ENCODE data around the gene SSC5D. TPM values are rescaled to one million over a fixed set of nuclear protein-coding genes. Genes with fewer than 3 reads are reported as not detected.
"Not testable (repeated sequence)": the region's sequence is repeated elsewhere in the genome, so short reads cannot be mapped to it uniquely, and the experiment has no call there.

SSC5D gene
- total and polyA plus RNA-seq, 2 experiments from 2014 or later, result 0.60 to 0.89 TPM

GRCh38 chr19:55447421-55448174, 40.6 kb upstream of the SSC5D start:
- Histone ChIP-seq H3K4me3 (no peak overlapping the region), H3K27me3 (peaks cover 97% of the 10 kb centered on the region), H3K36me3 (no peaks in the 10 kb centered on the region), H3K27ac (no peak overlapping the region), H3K4me1 (ENCODE audit: low read depth) (peaks cover 11% of the 10 kb centered on the region), H3K9me3 (ENCODE audit: low read depth) (no peaks in the 10 kb centered on the region)
- DNase-seq (ENCODE audit: low read depth in 1 of 2, low spot score in 1 of 2), result peak in 1 of 2 donors; percentile 38
- TF ChIP-seq, protein P1, sequence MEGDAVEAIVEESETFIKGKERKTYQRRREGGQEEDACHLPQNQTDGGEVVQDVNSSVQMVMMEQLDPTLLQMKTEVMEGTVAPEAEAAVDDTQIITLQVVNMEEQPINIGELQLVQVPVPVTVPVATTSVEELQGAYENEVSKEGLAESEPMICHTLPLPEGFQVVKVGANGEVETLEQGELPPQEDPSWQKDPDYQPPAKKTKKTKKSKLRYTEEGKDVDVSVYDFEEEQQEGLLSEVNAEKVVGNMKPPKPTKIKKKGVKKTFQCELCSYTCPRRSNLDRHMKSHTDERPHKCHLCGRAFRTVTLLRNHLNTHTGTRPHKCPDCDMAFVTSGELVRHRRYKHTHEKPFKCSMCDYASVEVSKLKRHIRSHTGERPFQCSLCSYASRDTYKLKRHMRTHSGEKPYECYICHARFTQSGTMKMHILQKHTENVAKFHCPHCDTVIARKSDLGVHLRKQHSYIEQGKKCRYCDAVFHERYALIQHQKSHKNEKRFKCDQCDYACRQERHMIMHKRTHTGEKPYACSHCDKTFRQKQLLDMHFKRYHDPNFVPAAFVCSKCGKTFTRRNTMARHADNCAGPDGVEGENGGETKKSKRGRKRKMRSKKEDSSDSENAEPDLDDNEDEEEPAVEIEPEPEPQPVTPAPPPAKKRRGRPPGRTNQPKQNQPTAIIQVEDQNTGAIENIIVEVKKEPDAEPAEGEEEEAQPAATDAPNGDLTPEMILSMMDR (IDR thresholded peaks at IDR 0.05; ENCODE audit: low read depth, low read length), result no peak

- Histone ChIP-seq H3K27me3 (peaks cover 92% of the 10 kb centered on the region), H3K4me1 (ENCODE audit: low read depth) (peaks cover 11% of the 10 kb centered on the region)
Observed at GRCh38 chr19:55448175-55448490, 40.1 kb upstream of the SSC5D start.

GRCh38 chr19:55449469-55449868, 38.8 kb upstream of the SSC5D start:
- no peak overlapping the region for H3K27ac ChIP-seq
- peaks cover 79% of the 10 kb centered on the region for H3K27me3 ChIP-seq
- TF ChIP-seq, protein P1 (IDR thresholded peaks at IDR 0.05; ENCODE audit: low read depth, low read length), result no peak
- H3K9me3 ChIP-seq (ENCODE audit: low read depth), result no peaks in the 10 kb centered on the region
- H3K4me1 ChIP-seq (ENCODE audit: low read depth), result peaks cover 11% of the 10 kb centered on the region
- no peak overlapping the region for H3K4me3 ChIP-seq
- DNase-seq (ENCODE audit: low read depth in 1 of 2, low spot score in 1 of 2), result no peak
- no peaks in the 10 kb centered on the region for H3K36me3 ChIP-seq

More at GRCh38 chr19:55448175-55448490, 40.1 kb upstream of the SSC5D start:
- DNase-seq (ENCODE audit: low read depth in 1 of 2, low spot score in 1 of 2); H3K4me3 ChIP-seq; H3K36me3 ChIP-seq; H3K9me3 ChIP-seq (ENCODE audit: low read depth); H3K27ac ChIP-seq: not testable (repeated sequence)

DNA sequence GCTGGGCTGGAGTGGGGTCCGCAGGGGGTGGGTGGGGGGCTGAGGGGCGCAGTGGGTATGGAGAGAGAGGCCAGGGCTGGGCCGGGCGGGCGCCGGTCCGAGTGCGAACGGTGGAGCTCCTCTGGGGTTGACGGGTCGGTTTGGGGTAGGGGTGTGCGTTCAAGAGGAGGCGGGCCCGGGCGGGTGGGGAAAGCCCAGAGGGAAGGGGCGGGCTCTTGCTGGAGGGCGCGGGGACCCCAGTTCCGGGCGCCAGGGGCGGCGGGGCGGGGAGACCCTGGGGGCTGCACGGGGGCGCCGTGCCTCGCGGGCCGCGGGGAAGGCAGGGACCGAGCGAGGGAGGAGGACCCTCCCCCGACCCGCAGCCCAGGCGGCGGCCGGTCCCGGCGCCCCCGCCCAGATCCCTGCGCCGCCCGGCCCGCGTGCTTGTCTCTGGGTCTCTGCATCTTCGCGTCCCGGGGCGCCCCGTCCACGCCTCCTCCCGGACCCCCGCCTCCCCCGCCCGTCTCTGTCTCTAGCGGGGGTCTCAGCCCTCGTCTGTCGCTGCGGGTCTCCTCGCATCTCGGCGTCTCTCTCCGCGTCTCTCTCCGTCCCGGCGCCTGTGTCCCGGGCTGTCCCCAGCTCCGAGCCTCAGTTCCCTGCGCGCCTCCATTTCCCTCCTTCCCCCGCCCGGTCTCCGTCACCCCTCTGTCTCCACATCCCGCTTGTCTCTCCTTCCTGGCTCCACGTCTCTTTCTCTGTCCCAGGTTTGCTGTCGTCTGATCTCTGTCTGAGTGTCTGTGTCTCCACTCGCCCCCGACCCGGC, 36.9 kb upstream of the SSC5D start:
- TF ChIP-seq, protein P1 (IDR thresholded peaks at IDR 0.05; ENCODE audit: low read depth, low read length), result no peak
- no peaks in the 10 kb centered on the region for H3K9me3 ChIP-seq (ENCODE audit: low read depth)
- peak overlapping the region; percentile 25 for H3K4me3 ChIP-seq
- no peak for DNase-seq (ENCODE audit: low read depth in 1 of 2, low spot score in 1 of 2)
- H3K36me3 ChIP-seq, result no peaks in the 10 kb centered on the region
- H3K4me1 ChIP-seq (ENCODE audit: low read depth), result peaks cover 11% of the 10 kb centered on the region
- peaks cover 60% of the 10 kb centered on the region for H3K27me3 ChIP-seq
- no peak overlapping the region for H3K27ac ChIP-seq

DNA sequence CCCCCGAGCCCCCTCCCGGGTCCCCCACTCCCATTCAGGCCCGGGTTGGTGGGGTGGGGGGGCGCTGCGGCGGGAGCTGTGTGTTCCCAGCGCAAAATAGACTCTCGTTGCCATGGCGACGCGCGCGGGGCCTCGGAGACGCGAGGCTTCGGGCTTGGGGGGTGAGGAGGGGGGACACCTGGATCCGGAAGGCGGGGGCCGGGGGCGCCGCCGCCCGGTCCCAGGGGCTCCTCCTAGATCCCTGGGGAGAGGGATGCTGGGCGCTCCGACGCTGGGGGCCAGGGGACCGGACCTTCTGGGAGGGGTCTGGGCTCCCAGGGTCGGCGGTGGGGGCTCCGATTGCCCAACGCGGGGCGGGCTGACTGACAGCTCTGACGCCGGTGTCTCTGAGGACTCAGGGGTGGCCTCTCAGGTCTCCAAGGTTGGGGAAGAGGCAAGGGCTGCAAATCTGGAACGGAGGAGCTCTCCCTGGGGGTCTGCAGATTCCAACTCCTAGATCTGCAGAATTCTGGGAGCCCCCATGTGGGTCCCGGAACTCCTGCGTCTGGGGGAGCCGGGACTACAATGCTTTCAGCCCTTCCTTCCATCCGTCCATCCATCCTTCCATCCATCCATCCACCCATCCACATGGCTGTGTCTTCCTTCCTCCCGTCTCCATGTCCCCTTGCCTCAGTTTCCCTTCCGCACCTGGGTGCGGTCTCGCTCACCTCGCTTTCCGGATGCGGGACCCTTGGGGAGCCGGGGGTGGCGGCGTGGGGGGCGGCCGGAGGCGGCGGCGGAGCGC, 36.1 kb upstream of the SSC5D start:
- Histone ChIP-seq H3K27ac (no peak overlapping the region), H3K27me3 (peaks cover 52% of the 10 kb centered on the region)
- TF ChIP-seq, protein P1 (IDR thresholded peaks at IDR 0.05; ENCODE audit: low read depth, low read length), result no peak

More for the DNA sequence above, 36.1 kb upstream of the SSC5D start:
- no peaks in the 10 kb centered on the region for H3K9me3 ChIP-seq (ENCODE audit: low read depth)
- H3K36me3 ChIP-seq, result no peaks in the 10 kb centered on the region
- H3K4me3 ChIP-seq, result peak overlapping the region; percentile 25
- peaks cover 11% of the 10 kb centered on the region for H3K4me1 ChIP-seq (ENCODE audit: low read depth)
- no peak for DNase-seq (ENCODE audit: low read depth in 1 of 2, low spot score in 1 of 2)

Measured in cardiac muscle cell (in vitro differentiated cells and primary cell).